Ascending aorta (tissue), 2 donors: Measurements from ENCODE around the gene MEX3C. TPM values are rescaled to one million over a fixed set of nuclear protein-coding genes. Genes with fewer than 3 reads are reported as not detected.

Experiments
- DNase-seq, 2 donors: peaks; one replicate each; pipeline ENCODE4 v3.0.0-alpha.2; 2019; ENCODE audit warnings: low spot score in 2 of 2
- H3K27ac ChIP-seq, 2 donors: fragments of 200-600 bp; sonication (generic); one replicate each; pipeline ENCODE4 v1.5.1; 2016 to 2017; ENCODE audit warnings: mild to moderate bottlenecking in 1 of 2
- H3K27me3 ChIP-seq: fragments of 200-600 bp; sonication (generic); one replicate; pipeline ENCODE4 v1.5.1; 2017
- H3K36me3 ChIP-seq, 2 donors: fragments of 200-600 bp; sonication (generic); one replicate each; pipeline ENCODE4 v1.5.1; 2016
- H3K4me1 ChIP-seq, 2 donors: fragments of 200-600 bp; sonication (generic); one replicate each; pipeline ENCODE4 v1.5.1; 2016 to 2017; ENCODE audit warnings: mild to moderate bottlenecking in 1 of 2
- H3K4me3 ChIP-seq, 2 donors: fragments of 200-600 bp; sonication (generic); one replicate each; pipeline ENCODE4 v1.5.1; 2016 to 2017; ENCODE audit warnings: mild to moderate bottlenecking in 1 of 2
- H3K9me3 ChIP-seq, 2 donors: fragments of 200-600 bp; sonication (generic); one replicate each; pipeline ENCODE4 v1.5.1; 2016
- intact Hi-C: fragments of 100-400 bp; cut with DNase I; formaldehyde crosslinking; loops from one replicate; pipeline ENCODE4 v1.15.1; 2023
- total RNA-seq: library from RNA; depleted of rRNA; stranded (reverse); fragments of >200 nt; gene quantifications from one replicate; pipeline ENCODE4 v1.1.0, GENCODE V29; 2016
- TF ChIP-seq, protein P1 (sequence below), 3 experiments: fragments of 200-600 bp in 2 of 3; fragments of 450-650 bp in 1 of 3; sonication (generic) in 2 of 3; IDR thresholded peaks; one replicate each; pipeline ENCODE4 v1.5.1; 2016 to 2019; ENCODE audit warnings: antibody characterized with exemption in 3 of 3, mild to moderate bottlenecking in 1 of 3, moderate library complexity in 1 of 3

MEX3C gene
- total RNA-seq, 1 donor from 2014 or later, result 97.7 TPM

DNA sequence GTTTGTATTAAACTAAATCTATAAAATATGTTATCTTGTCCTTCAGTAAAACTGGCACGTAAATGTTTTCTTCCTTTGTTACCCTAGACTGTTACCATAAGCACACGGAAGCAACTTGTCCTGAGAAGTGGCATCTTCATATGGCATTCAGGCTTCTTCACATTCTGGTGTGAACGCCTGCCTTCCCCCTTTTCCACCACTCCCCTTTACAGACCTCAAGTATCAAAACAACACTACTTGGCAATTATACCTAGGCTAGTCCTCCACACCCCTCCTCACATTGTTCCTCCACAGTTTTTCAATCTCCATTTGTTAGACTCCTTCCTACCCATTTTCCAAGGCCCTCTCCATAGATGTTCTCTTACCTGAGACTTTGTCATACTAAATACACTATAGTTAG lies 2.9 kb downstream of the MEX3C start:
- intact Hi-C loops, result loop anchor here (2.0 to 10.0 kb wide), 5 partner anchors 228 to 1380 kb away; partner anchors contain the start of genes ACAA2, MBD1 and MRO
- no peaks in the 10 kb centered on the region for H3K36me3 ChIP-seq
- no peaks in the 10 kb centered on the region for H3K27me3 ChIP-seq
- DNase-seq, result no peak
- peak overlapping the region; percentile 81 to 82 for H3K4me3 ChIP-seq
- TF ChIP-seq, protein P1, sequence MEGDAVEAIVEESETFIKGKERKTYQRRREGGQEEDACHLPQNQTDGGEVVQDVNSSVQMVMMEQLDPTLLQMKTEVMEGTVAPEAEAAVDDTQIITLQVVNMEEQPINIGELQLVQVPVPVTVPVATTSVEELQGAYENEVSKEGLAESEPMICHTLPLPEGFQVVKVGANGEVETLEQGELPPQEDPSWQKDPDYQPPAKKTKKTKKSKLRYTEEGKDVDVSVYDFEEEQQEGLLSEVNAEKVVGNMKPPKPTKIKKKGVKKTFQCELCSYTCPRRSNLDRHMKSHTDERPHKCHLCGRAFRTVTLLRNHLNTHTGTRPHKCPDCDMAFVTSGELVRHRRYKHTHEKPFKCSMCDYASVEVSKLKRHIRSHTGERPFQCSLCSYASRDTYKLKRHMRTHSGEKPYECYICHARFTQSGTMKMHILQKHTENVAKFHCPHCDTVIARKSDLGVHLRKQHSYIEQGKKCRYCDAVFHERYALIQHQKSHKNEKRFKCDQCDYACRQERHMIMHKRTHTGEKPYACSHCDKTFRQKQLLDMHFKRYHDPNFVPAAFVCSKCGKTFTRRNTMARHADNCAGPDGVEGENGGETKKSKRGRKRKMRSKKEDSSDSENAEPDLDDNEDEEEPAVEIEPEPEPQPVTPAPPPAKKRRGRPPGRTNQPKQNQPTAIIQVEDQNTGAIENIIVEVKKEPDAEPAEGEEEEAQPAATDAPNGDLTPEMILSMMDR (IDR thresholded peaks at IDR 0.05), result no peak
- peak overlapping the region in 1 of 2 donors; percentile 98 for H3K27ac ChIP-seq
- no peaks in the 10 kb centered on the region for H3K9me3 ChIP-seq
- peaks cover 0 to 24% of the 10 kb centered on the region in 2 donors for H3K4me1 ChIP-seq

DNA sequence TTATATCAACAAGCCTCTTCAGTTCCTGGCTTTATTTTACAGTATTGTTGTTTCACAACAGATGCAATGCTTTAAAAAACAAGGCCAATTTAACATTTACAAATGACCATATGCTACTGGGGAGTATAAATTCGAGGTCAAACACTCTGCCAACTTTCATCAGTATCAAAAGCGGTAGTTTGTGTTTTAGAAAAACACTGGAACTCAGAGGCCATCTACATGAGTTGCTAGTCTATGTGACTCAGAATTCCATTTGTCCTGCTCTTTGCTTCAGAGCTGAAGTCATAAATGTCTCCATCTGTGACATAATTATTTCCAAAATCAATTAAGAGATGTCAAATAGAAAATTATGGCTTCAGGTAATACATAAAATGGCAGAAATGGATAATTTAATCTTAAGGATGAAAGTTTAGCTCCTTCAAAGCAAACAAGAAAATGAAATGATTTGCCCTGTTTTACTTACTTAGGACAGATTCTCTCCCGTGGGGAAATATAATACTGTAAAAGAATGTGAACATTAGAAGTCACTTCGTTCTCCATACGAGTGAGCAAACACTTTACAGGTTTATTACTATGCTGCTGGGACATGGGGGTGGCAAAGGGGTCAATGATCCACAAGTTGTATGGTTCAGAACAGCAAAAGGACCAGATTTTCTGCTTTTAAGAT lies 3.7 kb downstream of the MEX3C start:
- H3K27ac ChIP-seq, result peak overlapping the region in 1 of 2 donors; percentile 98
- H3K27me3 ChIP-seq, result no peaks in the 10 kb centered on the region
- no peak for DNase-seq
- H3K4me3 ChIP-seq, result peak overlapping the region in 1 of 2 donors; percentile 6
- H3K36me3 ChIP-seq, result no peaks in the 10 kb centered on the region
- no peaks in the 10 kb centered on the region for H3K9me3 ChIP-seq
- TF ChIP-seq, protein P1 (IDR thresholded peaks at IDR 0.05), result no peak
- intact Hi-C loops, result loop anchor here (2.0 to 10.0 kb wide), 2 partner anchors 227 to 1379 kb away; partner anchors contain the start of gene ACAA2
- H3K4me1 ChIP-seq, result peaks cover 0 to 24% of the 10 kb centered on the region in 2 donors

DNA sequence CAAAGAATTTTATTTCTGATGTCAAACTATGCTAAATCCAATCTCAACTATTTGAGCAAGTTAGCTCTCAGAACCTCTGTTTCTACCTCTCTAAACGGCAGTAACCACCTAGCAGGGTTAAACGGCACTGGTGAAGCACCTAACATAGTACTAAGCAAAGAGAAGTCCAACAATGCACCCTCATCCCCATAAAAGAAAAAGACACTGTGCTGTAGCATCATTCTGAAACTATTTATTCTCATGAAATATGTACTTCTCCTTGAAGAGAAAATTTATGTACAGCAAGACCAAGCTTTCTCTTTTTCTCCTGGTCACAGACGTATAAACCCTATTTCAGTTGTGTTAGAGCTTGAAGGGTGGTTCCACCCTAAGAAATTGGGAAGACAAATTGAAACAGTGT lies 4.8 kb downstream of the MEX3C start:
- Histone ChIP-seq H3K9me3 (no peaks in the 10 kb centered on the region), H3K27ac (no peak overlapping the region), H3K4me3 (no peak overlapping the region), H3K27me3 (no peaks in the 10 kb centered on the region), H3K36me3 (no peaks in the 10 kb centered on the region), H3K4me1 (peaks cover 0 to 24% of the 10 kb centered on the region in 2 donors)
- no peak for DNase-seq
- intact Hi-C loops, result loop anchor here (10.0 kb wide), 1 partner anchor 1378 kb away; the partner anchor contains the start of gene ACAA2
- TF ChIP-seq, protein P1 (IDR thresholded peaks at IDR 0.05), result no peak

DNA sequence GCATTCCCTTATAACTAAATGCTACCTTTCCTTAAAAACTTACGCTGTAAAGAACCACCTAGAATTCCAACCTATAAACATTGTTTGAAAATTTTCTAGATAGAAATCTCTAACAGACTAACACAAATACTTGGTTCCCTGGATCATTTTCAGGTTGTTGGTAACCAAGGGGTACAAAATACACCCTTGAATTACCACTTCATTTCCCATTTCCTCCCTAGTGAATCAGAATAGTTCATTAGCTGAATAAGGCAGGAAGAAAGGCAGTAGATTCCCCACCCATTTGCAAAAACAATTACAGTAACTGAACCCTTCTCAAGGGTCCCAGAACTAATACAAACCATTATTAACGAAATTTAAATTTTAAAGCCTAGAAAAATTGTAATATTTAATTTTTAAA lies 5.5 kb downstream of the MEX3C start:
- Histone ChIP-seq H3K4me1 (peaks cover 0 to 24% of the 10 kb centered on the region in 2 donors), H3K4me3 (no peak overlapping the region)
- no peak for DNase-seq

DNA sequence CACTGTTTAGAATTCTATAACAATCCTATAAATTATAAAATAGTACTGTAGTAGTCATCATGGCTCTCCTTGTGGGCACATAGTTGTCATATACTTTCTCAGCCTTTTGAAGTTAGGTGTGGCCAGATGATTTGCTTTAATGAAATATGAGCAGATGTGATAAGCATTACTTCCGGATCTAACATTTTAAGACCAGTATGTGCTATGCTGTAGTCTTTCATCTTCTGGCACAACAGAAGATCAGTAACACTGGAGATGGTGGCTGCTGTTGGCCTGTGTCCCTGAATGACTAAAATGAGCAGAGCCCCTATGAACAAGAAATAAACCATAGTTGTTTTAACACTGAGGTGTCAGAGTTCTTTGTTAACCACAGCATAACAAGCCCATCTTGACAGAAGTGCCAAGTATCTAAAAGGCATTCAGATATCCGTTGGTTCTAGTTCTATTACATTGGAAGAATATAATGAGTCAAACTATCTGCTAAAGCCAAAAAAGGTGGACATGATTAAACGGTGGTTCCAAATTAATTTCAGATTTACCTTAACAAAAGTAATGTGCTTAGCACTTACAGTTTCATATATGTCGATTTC lies 6.3 kb downstream of the MEX3C start:
- H3K36me3 ChIP-seq, result no peaks in the 10 kb centered on the region
- DNase-seq, result no peak
- no peak overlapping the region for H3K27ac ChIP-seq
- no peaks in the 10 kb centered on the region for H3K9me3 ChIP-seq
- TF ChIP-seq, protein P1 (IDR thresholded peaks at IDR 0.05), result no peak
- intact Hi-C loops, result loop anchor here (10.0 kb wide), 1 partner anchor 1376 kb away; the partner anchor contains the start of gene ACAA2
- peaks cover 0 to 24% of the 10 kb centered on the region in 2 donors for H3K4me1 ChIP-seq
- H3K4me3 ChIP-seq, result no peak overlapping the region
- no peaks in the 10 kb centered on the region for H3K27me3 ChIP-seq

More for the DNA sequence above, 5.5 kb downstream of the MEX3C start:
- no peaks in the 10 kb centered on the region for H3K27me3 ChIP-seq
- intact Hi-C loops, result loop anchor here (10.0 kb wide), 1 partner anchor 1377 kb away; the partner anchor contains the start of gene ACAA2
- no peaks in the 10 kb centered on the region for H3K9me3 ChIP-seq
- no peak overlapping the region for H3K27ac ChIP-seq
- TF ChIP-seq, protein P1 (IDR thresholded peaks at IDR 0.05), result no peak
- no peaks in the 10 kb centered on the region for H3K36me3 ChIP-seq
